ENCODE results near the gene EHMT2. TPM values are rescaled to one million over a fixed set of nuclear protein-coding genes. Genes with fewer than 3 reads are reported as not detected.
"Not testable (repeated sequence)": the region's sequence is repeated elsewhere in the genome, so short reads cannot be mapped to it uniquely, and the experiment has no call there.

Gene EHMT2
- total and polyA plus RNA-seq, 8 donors = 13.4 to 55.8 (median 20.6) TPM

DNA sequence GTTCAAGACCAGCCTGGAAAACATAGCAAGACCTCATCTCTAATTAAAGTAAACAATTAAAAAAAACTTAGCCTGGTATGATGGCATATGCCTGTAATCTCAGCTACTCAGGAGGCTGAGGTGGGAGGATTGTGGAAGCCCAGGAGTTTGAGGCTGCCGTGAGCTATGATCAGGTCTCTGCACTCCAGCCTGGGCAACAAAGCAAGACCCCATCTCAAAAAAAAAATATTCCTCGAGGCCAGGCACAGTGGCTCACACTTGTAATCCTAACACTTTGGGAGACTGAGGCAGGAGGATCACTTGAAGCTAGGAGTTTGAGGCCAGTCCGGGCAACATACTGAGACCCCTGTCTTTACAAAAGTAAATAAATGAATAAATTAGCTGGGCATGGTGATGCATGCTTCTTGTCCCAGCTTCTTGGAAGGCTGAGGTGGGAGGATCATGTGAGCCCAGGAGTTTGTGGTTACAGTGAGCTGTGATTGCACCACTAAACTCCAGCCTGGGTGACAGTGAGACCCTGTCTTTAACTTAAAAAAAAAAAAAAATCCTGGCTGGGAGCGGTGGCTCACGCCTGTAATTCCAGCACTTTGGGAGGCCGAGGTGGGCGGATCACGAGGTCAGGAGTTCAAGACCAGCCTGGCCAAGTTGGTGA, 20.7 kb upstream of the EHMT2 start:
- Histone ChIP-seq H3K27me3 (no peaks in the 10 kb centered on the region), H3K36me3 (no peaks in the 10 kb centered on the region), H3K27ac (no peak overlapping the region), H3K4me3 (no peak overlapping the region), H3K9me3 (no peaks in the 10 kb centered on the region), H3K4me1 (no peaks in the 10 kb centered on the region)
- DNase-seq (no peak), FAIRE-seq (no peak), ATAC-seq (no peak)
- 67 to 75% methylated on average over 8 of the region's 8 CpGs for WGBS, 2 donors
- TF ChIP-seq, protein P1, sequence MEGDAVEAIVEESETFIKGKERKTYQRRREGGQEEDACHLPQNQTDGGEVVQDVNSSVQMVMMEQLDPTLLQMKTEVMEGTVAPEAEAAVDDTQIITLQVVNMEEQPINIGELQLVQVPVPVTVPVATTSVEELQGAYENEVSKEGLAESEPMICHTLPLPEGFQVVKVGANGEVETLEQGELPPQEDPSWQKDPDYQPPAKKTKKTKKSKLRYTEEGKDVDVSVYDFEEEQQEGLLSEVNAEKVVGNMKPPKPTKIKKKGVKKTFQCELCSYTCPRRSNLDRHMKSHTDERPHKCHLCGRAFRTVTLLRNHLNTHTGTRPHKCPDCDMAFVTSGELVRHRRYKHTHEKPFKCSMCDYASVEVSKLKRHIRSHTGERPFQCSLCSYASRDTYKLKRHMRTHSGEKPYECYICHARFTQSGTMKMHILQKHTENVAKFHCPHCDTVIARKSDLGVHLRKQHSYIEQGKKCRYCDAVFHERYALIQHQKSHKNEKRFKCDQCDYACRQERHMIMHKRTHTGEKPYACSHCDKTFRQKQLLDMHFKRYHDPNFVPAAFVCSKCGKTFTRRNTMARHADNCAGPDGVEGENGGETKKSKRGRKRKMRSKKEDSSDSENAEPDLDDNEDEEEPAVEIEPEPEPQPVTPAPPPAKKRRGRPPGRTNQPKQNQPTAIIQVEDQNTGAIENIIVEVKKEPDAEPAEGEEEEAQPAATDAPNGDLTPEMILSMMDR (IDR thresholded peaks at IDR 0.05) = no peak
- intact Hi-C loops (cut with DNase I) = no loop called here

DNA sequence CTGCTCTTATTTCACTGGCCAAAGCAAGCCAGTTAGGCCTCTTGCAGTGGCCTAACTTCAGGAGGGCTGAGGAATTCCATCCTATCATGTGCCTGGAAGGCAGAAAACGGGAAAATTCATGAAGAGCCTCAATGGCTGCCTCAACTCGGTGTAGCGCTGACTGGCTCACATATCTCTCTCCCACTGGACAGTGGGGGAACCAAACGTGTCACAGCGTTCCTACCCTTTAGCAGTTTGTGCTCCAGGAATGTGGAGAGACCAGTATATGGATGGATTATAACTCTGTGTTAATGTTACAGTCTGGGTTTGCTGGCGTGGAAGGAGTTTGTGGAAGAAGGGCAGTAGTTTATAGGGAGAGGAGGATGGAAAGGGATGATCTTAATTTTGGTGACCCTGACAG, 18.3 kb upstream of the EHMT2 start:
- Histone ChIP-seq H3K9me3 (no peaks in the 10 kb centered on the region), H3K4me1 (no peaks in the 10 kb centered on the region), H3K36me3 (no peaks in the 10 kb centered on the region), H3K27me3 (no peaks in the 10 kb centered on the region), H3K27ac (no peak overlapping the region), H3K4me3 (no peak overlapping the region)
- TF ChIP-seq, protein P1 (IDR thresholded peaks at IDR 0.05) = no peak
- FAIRE-seq (no peak), ATAC-seq (no peak), DNase-seq (no peak)
- intact Hi-C loops (cut with DNase I) = no loop called here
- WGBS, 2 donors = 59 to 70% methylated on average over 6 of the region's 6 CpGs

DNA sequence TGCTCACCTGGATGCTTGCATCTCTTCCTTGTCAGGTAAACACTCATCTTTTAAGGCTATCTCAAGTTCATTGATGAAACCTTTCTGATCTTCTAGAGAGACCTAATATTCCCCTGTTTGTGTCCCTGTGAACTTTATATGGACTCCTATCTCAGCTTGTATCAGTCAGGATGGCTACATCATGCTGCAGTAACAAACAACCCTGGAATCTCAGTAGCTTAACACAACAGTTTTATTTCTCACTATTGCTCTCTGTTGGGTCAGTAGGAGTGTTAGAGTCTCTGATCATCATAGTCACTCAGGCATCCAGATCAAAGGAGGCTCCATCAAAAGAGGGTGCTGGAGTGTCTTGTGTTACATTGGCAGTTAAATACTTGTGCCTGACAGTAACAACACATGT, 17.9 kb upstream of the EHMT2 start:
- H3K9me3 ChIP-seq = no peaks in the 10 kb centered on the region
- DNase-seq = no peak
- no peak for ATAC-seq
- TF ChIP-seq, protein P1 (IDR thresholded peaks at IDR 0.05) = no peak
- no peak overlapping the region for H3K4me3 ChIP-seq
- intact Hi-C loops (cut with DNase I) = no loop called here
- H3K27ac ChIP-seq = no peak overlapping the region
- H3K4me1 ChIP-seq = no peaks in the 10 kb centered on the region
- no peak for FAIRE-seq
- H3K27me3 ChIP-seq = no peaks in the 10 kb centered on the region
- no peaks in the 10 kb centered on the region for H3K36me3 ChIP-seq

DNA sequence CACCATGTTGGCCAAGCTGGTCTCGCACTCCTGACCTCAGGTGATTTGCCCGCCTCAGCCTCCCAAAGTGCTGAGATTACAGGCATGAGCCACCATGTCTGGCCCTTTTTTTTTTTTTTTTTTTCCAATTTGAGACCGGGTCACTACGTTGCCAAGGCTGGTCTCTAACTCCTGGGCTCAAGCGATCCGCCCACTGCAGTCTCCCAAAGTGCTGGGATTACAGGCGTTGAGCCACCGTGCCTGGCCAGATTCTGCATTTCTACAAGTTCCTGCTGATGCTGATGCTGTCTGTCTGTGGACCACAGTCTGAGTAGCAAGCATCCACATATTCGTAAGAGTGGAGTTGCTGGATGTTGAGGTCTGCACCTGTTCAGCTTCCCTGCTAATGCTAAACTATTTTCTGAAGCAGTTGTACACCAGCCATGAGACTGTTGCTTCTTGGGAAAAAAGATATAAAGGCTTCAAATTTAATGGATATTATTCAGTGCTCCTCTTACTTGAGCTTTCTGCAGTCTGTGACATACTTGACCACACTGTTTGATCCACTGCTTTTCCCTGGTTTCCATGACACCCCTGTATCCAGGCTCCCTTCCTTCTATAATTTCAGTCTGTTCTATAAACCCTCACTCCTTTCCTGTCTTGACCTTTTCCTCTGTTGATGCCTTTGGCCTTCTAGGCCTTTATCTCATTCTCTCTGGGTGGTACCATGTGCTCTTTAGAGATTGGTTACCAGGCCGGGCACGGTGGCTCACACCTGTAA, 14.5 kb upstream of the EHMT2 start:
- intact Hi-C loops (cut with DNase I) = no loop called here
- 65 to 72% methylated on average over 11 of the region's 11 CpGs for WGBS, 2 donors
- no peak for DNase-seq
- TF ChIP-seq, protein P1 (IDR thresholded peaks at IDR 0.05) = no peak
- Histone ChIP-seq H3K27me3 (no peaks in the 10 kb centered on the region), H3K36me3 (no peaks in the 10 kb centered on the region), H3K4me3 (no peak overlapping the region), H3K9me3 (no peaks in the 10 kb centered on the region), H3K27ac (no peak overlapping the region), H3K4me1 (no peaks in the 10 kb centered on the region)
- no peak for FAIRE-seq
- ATAC-seq = no peak

DNA sequence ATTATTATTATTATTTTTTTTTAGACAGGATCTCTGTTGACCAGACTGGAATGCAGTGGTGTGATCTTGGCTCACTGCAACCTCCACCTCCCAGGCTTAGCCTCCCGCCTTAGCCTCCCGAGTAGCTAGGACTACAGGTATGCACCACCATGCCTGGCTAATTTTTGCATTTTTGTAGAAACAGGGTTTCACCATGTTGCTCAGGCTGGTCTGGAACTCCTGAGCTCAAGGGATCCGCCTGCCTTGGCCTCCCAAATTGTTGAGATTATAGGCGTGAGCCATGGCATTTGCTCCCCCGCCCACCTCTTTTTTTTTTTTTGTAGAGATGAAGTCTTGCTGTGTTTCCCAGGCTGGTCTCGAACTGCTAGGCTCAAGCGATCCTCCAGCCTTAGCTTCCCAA, 11.8 kb upstream of the EHMT2 start:
- not testable (repeated sequence) for ATAC-seq, DNase-seq
- WGBS, 2 donors = 69 to 81% methylated on average over 7 of the region's 7 CpGs

More for the DNA sequence above, 11.8 kb upstream of the EHMT2 start:
- intact Hi-C loops (cut with DNase I) = loop anchor here in 2 of 3 donors (10.0 kb wide), 1 partner anchor 46 kb away; the partner anchor contains the start of genes NELFE (in 2 of the 2) and SKIC2 (in 2 of the 2)
- H3K9me3 ChIP-seq, H3K27me3 ChIP-seq, H3K36me3 ChIP-seq, H3K27ac ChIP-seq, H3K4me1 ChIP-seq, FAIRE-seq, H3K4me3 ChIP-seq: not testable (repeated sequence)

Data from pancreas (tissue), 10 donors.